Mesothelial cell of epicardium (in vitro differentiated cells): ENCODE data around the gene SKIDA1. TPM values are rescaled to one million over a fixed set of nuclear protein-coding genes. Genes with fewer than 3 reads are reported as not detected.
A peak's percentile ranks its signal among the peaks of the same experiment; 100 is the strongest.
"Not testable (repeated sequence)": the region's sequence is repeated elsewhere in the genome, so short reads cannot be mapped to it uniquely, and the experiment has no call there.

ENCODE experiments used
- DNase-seq, 2 experiments: peaks; one replicate each; pipeline ENCODE4 v3.0.0; 2021; ENCODE audit warnings: low spot score in 2 of 2; ENCODE audit not compliant: unreplicated experiment in 2 of 2
- H3K27ac Mint-ChIP-seq: 2 replicates; pipeline ENCODE4 v1.8.0; 2021; ENCODE audit warnings: mixed read lengths
- H3K27me3 Mint-ChIP-seq: 2 replicates; pipeline ENCODE4 v1.8.0; 2021; ENCODE audit warnings: low read depth, mixed read lengths
- H3K36me3 Mint-ChIP-seq: 2 replicates; pipeline ENCODE4 v1.8.0; 2021; ENCODE audit warnings: mixed read lengths
- H3K4me1 Mint-ChIP-seq: 2 replicates; pipeline ENCODE4 v1.8.0; 2021; ENCODE audit warnings: mixed read lengths
- H3K4me3 Mint-ChIP-seq: 2 replicates; pipeline ENCODE4 v1.8.0; 2021; ENCODE audit warnings: mild to moderate bottlenecking, moderate library complexity, mixed read lengths
- H3K9me3 Mint-ChIP-seq: 2 replicates; pipeline ENCODE4 v1.8.0; 2021; ENCODE audit warnings: mixed read lengths
- total RNA-seq: library from RNA; stranded (reverse); gene quantifications from 3 replicates; pipeline ENCODE4 v1.2.1, GENCODE V29; 2021
- TF ChIP-seq, protein P1 (sequence below): fragments of 200-600 bp; sonication (generic); IDR thresholded peaks from one replicate; pipeline ENCODE4 v1.5.0; 2021; ENCODE audit warnings: antibody characterized with exemption; ENCODE audit not compliant: unreplicated experiment

SKIDA1 gene
- total RNA-seq, 1 donor from 2014 or later, result 9.7 TPM

DNA sequence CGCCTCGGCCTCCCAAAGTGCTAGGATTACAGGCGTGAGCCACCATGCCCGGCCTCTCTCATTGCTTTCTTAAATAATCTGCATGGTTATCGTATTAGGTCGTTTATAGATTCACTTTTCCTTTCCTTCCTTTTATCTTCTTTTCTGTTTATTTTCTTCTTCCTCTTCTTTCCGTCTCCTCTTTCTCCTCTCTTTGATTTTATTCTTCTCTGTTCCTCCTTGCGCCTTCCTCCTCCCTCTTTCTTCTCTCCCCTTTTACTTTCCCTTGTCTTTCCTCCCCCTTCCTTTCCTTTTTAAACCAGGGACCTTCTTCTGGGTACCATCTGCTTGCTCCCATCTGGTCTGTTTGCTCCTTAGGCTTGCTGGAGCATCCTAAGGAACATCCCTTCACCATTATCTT is 27.2 kb upstream of the SKIDA1 start:
- TF ChIP-seq, protein P1, sequence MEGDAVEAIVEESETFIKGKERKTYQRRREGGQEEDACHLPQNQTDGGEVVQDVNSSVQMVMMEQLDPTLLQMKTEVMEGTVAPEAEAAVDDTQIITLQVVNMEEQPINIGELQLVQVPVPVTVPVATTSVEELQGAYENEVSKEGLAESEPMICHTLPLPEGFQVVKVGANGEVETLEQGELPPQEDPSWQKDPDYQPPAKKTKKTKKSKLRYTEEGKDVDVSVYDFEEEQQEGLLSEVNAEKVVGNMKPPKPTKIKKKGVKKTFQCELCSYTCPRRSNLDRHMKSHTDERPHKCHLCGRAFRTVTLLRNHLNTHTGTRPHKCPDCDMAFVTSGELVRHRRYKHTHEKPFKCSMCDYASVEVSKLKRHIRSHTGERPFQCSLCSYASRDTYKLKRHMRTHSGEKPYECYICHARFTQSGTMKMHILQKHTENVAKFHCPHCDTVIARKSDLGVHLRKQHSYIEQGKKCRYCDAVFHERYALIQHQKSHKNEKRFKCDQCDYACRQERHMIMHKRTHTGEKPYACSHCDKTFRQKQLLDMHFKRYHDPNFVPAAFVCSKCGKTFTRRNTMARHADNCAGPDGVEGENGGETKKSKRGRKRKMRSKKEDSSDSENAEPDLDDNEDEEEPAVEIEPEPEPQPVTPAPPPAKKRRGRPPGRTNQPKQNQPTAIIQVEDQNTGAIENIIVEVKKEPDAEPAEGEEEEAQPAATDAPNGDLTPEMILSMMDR, result no peak
- Mint-ChIP-seq H3K27ac (peak overlapping the region; percentile 23), H3K9me3 (no peaks in the 10 kb centered on the region), H3K27me3 (no peaks in the 10 kb centered on the region), H3K4me3 (no peak overlapping the region), H3K4me1 (no peaks in the 10 kb centered on the region), H3K36me3 (peaks cover 51% of the 10 kb centered on the region)
- DNase-seq, result no peak

GRCh38 chr10:21547246-21547645 is 21.8 kb upstream of the SKIDA1 start:
- TF ChIP-seq, protein P1, result no peak
- no peak overlapping the region for H3K4me3 Mint-ChIP-seq
- no peak overlapping the region for H3K27ac Mint-ChIP-seq
- H3K36me3 Mint-ChIP-seq, result peaks cover 54% of the 10 kb centered on the region
- H3K9me3 Mint-ChIP-seq, result peaks cover 8% of the 10 kb centered on the region
- DNase-seq, result no peak
- H3K4me1 Mint-ChIP-seq, result no peaks in the 10 kb centered on the region
- no peaks in the 10 kb centered on the region for H3K27me3 Mint-ChIP-seq

DNA sequence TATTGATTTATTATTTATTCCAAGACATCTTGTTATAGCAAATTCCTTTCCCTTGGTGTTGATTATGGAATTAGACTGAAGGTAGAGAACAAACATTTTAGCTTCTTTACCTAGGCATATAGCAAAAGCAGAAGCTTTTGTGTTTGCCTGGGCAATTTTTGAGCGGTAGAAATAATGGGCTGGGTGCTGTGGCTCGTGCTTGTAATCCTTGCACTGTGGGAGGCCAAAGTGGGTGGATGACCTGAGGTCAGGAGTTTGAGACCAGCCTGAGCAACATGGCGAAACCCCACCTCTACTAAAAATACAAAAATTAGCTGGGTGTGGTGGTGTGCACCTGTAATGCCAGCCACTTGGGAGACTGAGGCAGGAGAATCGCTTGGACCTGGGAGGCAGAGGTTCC is 15.2 kb upstream of the SKIDA1 start:
- not testable (repeated sequence) for H3K4me3 Mint-ChIP-seq, H3K4me1 Mint-ChIP-seq, H3K9me3 Mint-ChIP-seq, DNase-seq, H3K27ac Mint-ChIP-seq, H3K27me3 Mint-ChIP-seq
- H3K36me3 Mint-ChIP-seq, result peaks cover 49% of the 10 kb centered on the region

DNA sequence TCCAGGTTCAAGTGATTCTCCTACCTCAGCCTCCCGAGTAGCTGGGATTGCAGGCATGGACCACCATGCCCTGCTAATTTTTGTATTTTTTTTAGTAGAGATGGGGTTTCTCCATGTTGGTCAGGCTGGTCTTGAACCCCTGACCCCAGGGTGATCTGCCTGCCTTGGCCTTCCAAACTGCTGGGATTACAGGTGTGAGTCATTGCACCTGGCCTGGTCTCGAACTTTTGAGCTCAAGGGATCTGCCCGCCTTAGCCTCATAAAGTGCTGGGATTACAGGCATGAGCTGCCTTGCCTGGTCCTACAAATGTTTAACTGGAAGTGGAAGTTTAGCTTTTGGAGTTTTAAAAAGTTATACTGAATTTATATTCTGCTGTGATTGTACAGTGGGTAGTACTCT is 11.4 kb upstream of the SKIDA1 start:
- Mint-ChIP-seq H3K4me1 (peaks cover 20% of the 10 kb centered on the region), H3K9me3 (no peaks in the 10 kb centered on the region), H3K36me3 (peaks cover 23% of the 10 kb centered on the region), H3K27me3 (no peaks in the 10 kb centered on the region), H3K4me3 (no peak overlapping the region), H3K27ac (peak overlapping the region; percentile 8)
- no peak for DNase-seq
- TF ChIP-seq, protein P1, result no peak

DNA sequence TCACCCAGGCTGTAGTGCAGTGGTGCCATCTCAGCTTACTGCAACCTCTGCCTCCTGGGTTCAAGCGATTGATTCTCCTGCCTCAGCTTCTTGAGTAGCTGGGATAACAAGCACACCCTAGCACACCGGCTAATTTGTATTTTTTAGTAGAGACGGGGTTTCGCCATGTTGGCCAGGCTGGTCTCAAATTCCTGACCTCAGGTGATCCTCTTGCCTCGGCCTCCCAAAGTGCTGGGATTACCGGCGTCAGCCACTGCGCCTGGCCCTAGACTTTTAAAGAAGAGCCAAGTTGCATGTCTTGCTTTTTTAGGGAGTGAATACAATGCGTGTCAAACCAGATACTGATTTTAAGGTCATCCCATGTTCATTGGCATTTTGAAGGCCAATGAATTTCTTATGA is 10.5 kb upstream of the SKIDA1 start:
- H3K4me1 Mint-ChIP-seq, result peaks cover 20% of the 10 kb centered on the region
- not testable (repeated sequence) for H3K27me3 Mint-ChIP-seq, H3K9me3 Mint-ChIP-seq, DNase-seq
- peak overlapping the region; percentile 74 for H3K4me3 Mint-ChIP-seq
- peaks cover 17% of the 10 kb centered on the region for H3K36me3 Mint-ChIP-seq
- H3K27ac Mint-ChIP-seq, result peak overlapping the region; percentile 12

- TF ChIP-seq, protein P1, result no peak
- Mint-ChIP-seq H3K4me3 (peak overlapping the region; percentile 74), H3K27me3 (no peaks in the 10 kb centered on the region), H3K4me1 (peaks cover 20% of the 10 kb centered on the region), H3K27ac (peak overlapping the region; percentile 88), H3K9me3 (no peaks in the 10 kb centered on the region), H3K36me3 (peaks cover 14% of the 10 kb centered on the region)
- DNase-seq, result no peak
Observed at GRCh38 chr10:21535494-21535965, 10.0 kb upstream of the SKIDA1 start.
